HCT116 (cell line): ENCODE data around the gene ANO2.

ENCODE experiments used
- CEBPB ChIP-seq: IDR thresholded peaks from 2 replicates; pipeline ENCODE4 v1.6.1; 2012; ENCODE audit warnings: low read depth
- EZH2 ChIP-seq: fragments of 200-600 bp; sonication (generic); IDR thresholded peaks from 2 replicates; pipeline ENCODE4 v1.6.1; 2017; ENCODE audit warnings: antibody characterized with exemption, mixed run types
- EZH2phosphoT487 ChIP-seq: fragments of 200-600 bp; IDR thresholded peaks from 2 replicates; pipeline ENCODE4 v1.6.1; 2018; ENCODE audit warnings: antibody characterized with exemption, borderline replicate concordance
- POLR2A ChIP-seq: IDR thresholded peaks from 2 replicates; pipeline ENCODE4 v1.7.0; 2011; ENCODE audit warnings: borderline replicate concordance; ENCODE audit not compliant: insufficient read depth, insufficient read length; ENCODE audit errors: extremely low read depth
- POLR2AphosphoS5 ChIP-seq: IDR thresholded peaks from 2 replicates; pipeline ENCODE4 v1.6.1; 2011; ENCODE audit warnings: mild to moderate bottlenecking, low read depth, low read length, moderate library complexity
- RAD21 ChIP-seq: IDR thresholded peaks from 2 replicates; pipeline ENCODE4 v1.6.1; 2012; ENCODE audit warnings: low read depth, mild to moderate bottlenecking
- REST ChIP-seq: IDR thresholded peaks from 2 replicates; pipeline ENCODE4 v1.6.1; 2012; ENCODE audit warnings: low read depth
- SP1 ChIP-seq: IDR thresholded peaks from 2 replicates; pipeline ENCODE4 v1.6.1; 2012; ENCODE audit warnings: low read depth
- SRF ChIP-seq: IDR thresholded peaks from 2 replicates; pipeline ENCODE4 v1.6.1; 2012; ENCODE audit warnings: low read depth
- YY1 ChIP-seq: IDR thresholded peaks from 2 replicates; pipeline ENCODE4 v1.6.1; 2011; ENCODE audit warnings: low read length, low read depth, moderate library complexity, mild to moderate bottlenecking; ENCODE audit not compliant: insufficient replicate concordance; ENCODE audit errors: extremely low read depth
- ZFX ChIP-seq: fragments of 450-650 bp; IDR thresholded peaks from 2 replicates; pipeline ENCODE4 v1.6.1; 2017
- TF ChIP-seq, protein P1 (sequence below), 3 experiments: fragments of 200-600 bp in 1 of 3; sonication (generic) in 1 of 3; IDR thresholded peaks in 2 of 3; conservative IDR thresholded peaks in 1 of 3; 2 replicates each; pipeline ENCODE4 v1.5.1; 2012 to 2017; ENCODE audit warnings: low read depth in 2 of 3, low read length in 2 of 3, antibody characterized with exemption in 1 of 3, borderline replicate concordance in 1 of 3, control low read depth in 1 of 3, mild to moderate bottlenecking in 1 of 3, mixed read lengths in 1 of 3, mixed run types in 1 of 3, moderate library complexity in 1 of 3; ENCODE audit not compliant: insufficient read depth in 1 of 3

DNA sequence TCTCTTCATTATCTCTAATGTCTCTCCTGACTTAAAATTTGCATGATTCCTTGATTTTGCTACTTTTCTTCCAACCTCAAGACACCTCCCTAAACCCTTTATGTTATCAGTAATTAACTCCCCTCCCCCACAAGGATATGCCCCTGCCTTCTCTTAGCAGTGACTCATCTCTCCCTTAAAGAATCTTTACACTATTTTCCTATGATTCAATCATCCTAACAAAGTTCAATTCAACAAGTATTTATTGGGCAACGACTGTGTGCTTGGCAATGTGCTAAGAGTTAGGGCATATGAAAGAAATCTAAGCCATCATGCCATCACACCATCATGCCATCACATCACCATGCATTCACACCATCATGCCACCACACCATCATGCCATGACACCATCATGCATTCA, 80.1 kb downstream of the ANO2 start:
- TF ChIP-seq POLR2A, result no peak
- no peak for TF ChIP-seq YY1
- no peak for TF ChIP-seq RAD21
- no peak for TF ChIP-seq REST
- TF ChIP-seq EZH2phosphoT487, result no peak
- TF ChIP-seq, protein P1, sequence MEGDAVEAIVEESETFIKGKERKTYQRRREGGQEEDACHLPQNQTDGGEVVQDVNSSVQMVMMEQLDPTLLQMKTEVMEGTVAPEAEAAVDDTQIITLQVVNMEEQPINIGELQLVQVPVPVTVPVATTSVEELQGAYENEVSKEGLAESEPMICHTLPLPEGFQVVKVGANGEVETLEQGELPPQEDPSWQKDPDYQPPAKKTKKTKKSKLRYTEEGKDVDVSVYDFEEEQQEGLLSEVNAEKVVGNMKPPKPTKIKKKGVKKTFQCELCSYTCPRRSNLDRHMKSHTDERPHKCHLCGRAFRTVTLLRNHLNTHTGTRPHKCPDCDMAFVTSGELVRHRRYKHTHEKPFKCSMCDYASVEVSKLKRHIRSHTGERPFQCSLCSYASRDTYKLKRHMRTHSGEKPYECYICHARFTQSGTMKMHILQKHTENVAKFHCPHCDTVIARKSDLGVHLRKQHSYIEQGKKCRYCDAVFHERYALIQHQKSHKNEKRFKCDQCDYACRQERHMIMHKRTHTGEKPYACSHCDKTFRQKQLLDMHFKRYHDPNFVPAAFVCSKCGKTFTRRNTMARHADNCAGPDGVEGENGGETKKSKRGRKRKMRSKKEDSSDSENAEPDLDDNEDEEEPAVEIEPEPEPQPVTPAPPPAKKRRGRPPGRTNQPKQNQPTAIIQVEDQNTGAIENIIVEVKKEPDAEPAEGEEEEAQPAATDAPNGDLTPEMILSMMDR (IDR thresholded peaks at IDR 0.05 in 2 of 3, conservative IDR thresholded peaks at IDR 0.05 in 1 of 3; ENCODE audit: borderline replicate concordance in 1 of 3, insufficient read depth in 1 of 3, low read depth in 2 of 3, low read length in 2 of 3), result no peak
- TF ChIP-seq POLR2AphosphoS5, result no peak
- TF ChIP-seq EZH2, result no peak
- TF ChIP-seq SP1, result no peak
- no peak for TF ChIP-seq ZFX
- no peak for TF ChIP-seq CEBPB
- TF ChIP-seq SRF, result no peak
